Measurements from ENCODE around the gene USP40. TPM values are rescaled to one million over a fixed set of nuclear protein-coding genes. Genes with fewer than 3 reads are reported as not detected.

The USP40 gene
- total and polyA plus RNA-seq, 9 donors = 18.0 to 44.6 (median 36.1) TPM

- no peaks in the 10 kb centered on the region for H3K27me3 ChIP-seq
- TF ChIP-seq POLR2A (IDR thresholded peaks at IDR 0.05) (no peak), EP300 (IDR thresholded peaks at IDR 0.05) (no peak), CTCF (IDR thresholded peaks at IDR 0.05) (no peak)
- no peak overlapping the region for H3K4me3 ChIP-seq
- intact Hi-C loops (cut with DNase I) = no loop called here
- H3K27ac ChIP-seq = no peak overlapping the region
- no peaks in the 10 kb centered on the region for H3K9me3 ChIP-seq
- no peak for DNase-seq
- H3K4me1 ChIP-seq (ENCODE audit: insufficient read depth) = no peaks in the 10 kb centered on the region
- H3K36me3 ChIP-seq = no peaks in the 10 kb centered on the region
These were observed 20.5 kb downstream of the USP40 start for GRCh38 chr2:233546101-233546500.

- 81 to 92% (median 88%) methylated on average over 5 of the region's 5 CpGs for WGBS, 3 donors
- DNase-seq = no peak
- intact Hi-C loops (cut with DNase I) = no loop called here
These were observed 22.4 kb downstream of the USP40 start for GRCh38 chr2:233544200-233544610.

GRCh38 chr2:233542507-233542906 lies 24.1 kb downstream of the USP40 start:
- intact Hi-C loops (cut with DNase I) = no loop called here
- Histone ChIP-seq H3K4me3 (no peak overlapping the region), H3K4me1 (ENCODE audit: insufficient read depth) (no peaks in the 10 kb centered on the region), H3K27me3 (no peaks in the 10 kb centered on the region), H3K9me3 (no peaks in the 10 kb centered on the region), H3K27ac (no peak overlapping the region), H3K36me3 (no peaks in the 10 kb centered on the region)
- WGBS, 3 donors = 56 to 61% (median 56%) methylated on average over 5 of the region's 5 CpGs
- peak in 3 of 5 donors; percentile 25 to 72 (median 30) for DNase-seq
- TF ChIP-seq EP300 (IDR thresholded peaks at IDR 0.05) (no peak), CTCF (IDR thresholded peaks at IDR 0.05) (no peak), POLR2A (IDR thresholded peaks at IDR 0.05) (no peak)

More at GRCh38 chr2:233544200-233544610, 22.4 kb downstream of the USP40 start:
- no peaks in the 10 kb centered on the region for H3K27me3 ChIP-seq
- H3K27ac ChIP-seq = no peak overlapping the region
- H3K9me3 ChIP-seq = no peaks in the 10 kb centered on the region
- H3K4me1 ChIP-seq (ENCODE audit: insufficient read depth) = no peaks in the 10 kb centered on the region
- TF ChIP-seq POLR2A (IDR thresholded peaks at IDR 0.05) = no peak
- TF ChIP-seq EP300 (IDR thresholded peaks at IDR 0.05) = no peak
- no peak for TF ChIP-seq CTCF (IDR thresholded peaks at IDR 0.05)
- no peaks in the 10 kb centered on the region for H3K36me3 ChIP-seq
- no peak overlapping the region for H3K4me3 ChIP-seq

DNA sequence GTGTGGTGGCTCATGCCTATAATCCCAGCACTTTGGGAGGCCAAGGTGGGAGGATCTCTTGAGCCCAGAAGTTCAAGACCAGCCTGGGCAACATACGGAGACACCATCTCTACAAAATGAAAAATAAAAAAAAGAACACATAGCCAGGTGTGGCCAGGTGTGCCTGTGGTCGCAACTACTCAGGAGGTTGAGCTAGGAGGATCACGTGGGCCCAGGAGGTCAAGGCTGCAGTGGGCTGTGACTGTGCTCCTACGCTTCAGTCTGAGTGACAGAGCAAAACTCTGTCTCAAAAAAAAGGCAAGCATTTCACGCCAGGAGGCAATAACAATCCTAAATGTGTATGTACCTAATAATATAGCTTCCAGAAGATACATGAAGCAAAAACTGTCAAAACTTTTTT lies 27.8 kb downstream of the USP40 start:
- H3K27ac ChIP-seq = no peak overlapping the region
- 93 to 94% (median 93%) methylated on average over 5 of the region's 5 CpGs for WGBS, 3 donors
- no peaks in the 10 kb centered on the region for H3K9me3 ChIP-seq
- no peaks in the 10 kb centered on the region for H3K36me3 ChIP-seq
- no peak overlapping the region for H3K4me3 ChIP-seq
- no peak for DNase-seq
- TF ChIP-seq POLR2A (IDR thresholded peaks at IDR 0.05) = no peak
- no peak for TF ChIP-seq EP300 (IDR thresholded peaks at IDR 0.05)
- TF ChIP-seq CTCF (IDR thresholded peaks at IDR 0.05) = no peak
- H3K27me3 ChIP-seq = no peaks in the 10 kb centered on the region
- H3K4me1 ChIP-seq (ENCODE audit: insufficient read depth) = no peaks in the 10 kb centered on the region
- intact Hi-C loops (cut with DNase I) = no loop called here

- no peak for TF ChIP-seq EP300 (IDR thresholded peaks at IDR 0.05)
- TF ChIP-seq CTCF (IDR thresholded peaks at IDR 0.05) = no peak
- no peak for TF ChIP-seq POLR2A (IDR thresholded peaks at IDR 0.05)
- H3K36me3 ChIP-seq = no peaks in the 10 kb centered on the region
These were observed 31.3 kb downstream of the USP40 start for GRCh38 chr2:233535271-233535670.

More at GRCh38 chr2:233535271-233535670, 31.3 kb downstream of the USP40 start:
- no peak for DNase-seq
- H3K27ac ChIP-seq = no peak overlapping the region
- H3K4me1 ChIP-seq (ENCODE audit: insufficient read depth) = no peaks in the 10 kb centered on the region
- intact Hi-C loops (cut with DNase I) = no loop called here
- no peaks in the 10 kb centered on the region for H3K27me3 ChIP-seq
- H3K4me3 ChIP-seq = no peak overlapping the region
- H3K9me3 ChIP-seq = no peaks in the 10 kb centered on the region

Data from ovary (tissue), 9 donors.